A673 (cell line): ENCODE results near the gene ATP2C1. TPM values are rescaled to one million over a fixed set of nuclear protein-coding genes. Genes with fewer than 3 reads are reported as not detected.

Experiments used
- BruUV-seq: library from RNA; stranded (reverse); fragments of 400-500 nt; replicated peaks from 2 replicates; lab custom pipeline; 2021; lab: Mats Ljungman, UMichigan
- CTCF ChIA-PET: fragments of 300-600 bp; sonication (Branson Sonifier 250); formaldehyde crosslinking; loops from one replicate; lab custom pipeline; 2022; ENCODE audit warnings: antibody characterized with exemption; lab: Charles Lee
- POLR2A ChIA-PET: fragments of 300-600 bp; sonication (Branson Sonifier 250); formaldehyde crosslinking; loops from one replicate; lab custom pipeline; 2022; ENCODE audit warnings: antibody characterized with exemption; ENCODE audit not compliant: low non-redundant PET; lab: Charles Lee
- DNase-seq: peaks from one replicate; pipeline ENCODE4 v3.0.0-alpha.2; 2015; ENCODE audit warnings: low spot score
- H3K27ac ChIP-seq: fragments of 200-600 bp; sonication (generic); 2 replicates; pipeline ENCODE4 v1.5.1; 2016; ENCODE audit warnings: mixed run types, low read depth, mild to moderate bottlenecking, mixed read lengths, antibody characterized with exemption, low read length; ENCODE audit not compliant: poor library complexity, severe bottlenecking
- H3K27me3 ChIP-seq: fragments of 200-600 bp; sonication (generic); replicated peaks from 2 replicates; pipeline ENCODE4 v1.6.1; 2017; ENCODE audit warnings: mixed run types, low read depth, mild to moderate bottlenecking, mixed read lengths, antibody characterized with exemption, low read length; ENCODE audit not compliant: insufficient read depth, poor library complexity
- H3K36me3 ChIP-seq: fragments of 200-600 bp; sonication (generic); 2 replicates; pipeline ENCODE4 v1.6.1; 2016; ENCODE audit warnings: mixed run types, mild to moderate bottlenecking, mixed read lengths, antibody characterized with exemption, low read length; ENCODE audit not compliant: insufficient read depth, poor library complexity, severe bottlenecking
- H3K4me1 ChIP-seq: fragments of 200-600 bp; sonication (generic); 2 replicates; pipeline ENCODE4 v1.6.1; 2017; ENCODE audit warnings: mixed run types, mild to moderate bottlenecking, mixed read lengths, antibody characterized with exemption, low read length; ENCODE audit not compliant: insufficient read depth, poor library complexity, severe bottlenecking
- H3K4me3 ChIP-seq: fragments of 200-600 bp; sonication (generic); 2 replicates; pipeline ENCODE4 v1.5.1; 2016; ENCODE audit warnings: low read depth, mixed run types, mild to moderate bottlenecking, mixed read lengths, low read length; ENCODE audit not compliant: poor library complexity, severe bottlenecking
- H3K9me3 ChIP-seq: fragments of 200-600 bp; sonication (generic); 2 replicates; pipeline ENCODE4 v1.6.1; 2016; ENCODE audit warnings: mixed run types, low read depth, mild to moderate bottlenecking, mixed read lengths, antibody characterized with exemption, low read length; ENCODE audit not compliant: poor library complexity, severe bottlenecking
- CTCF ChIP-seq: fragments of 300-800, 200-600 bp; sonication (generic); conservative IDR thresholded peaks from 2 replicates; pipeline ENCODE4 v1.5.1; 2017; ENCODE audit warnings: low read depth, mild to moderate bottlenecking, antibody characterized with exemption, low read length, moderate library complexity, mixed read lengths
- EZH2 ChIP-seq: fragments of 200-600 bp; sonication (generic); IDR thresholded peaks from 2 replicates; pipeline ENCODE4 v1.6.1; 2017; ENCODE audit warnings: borderline replicate concordance, low read depth, mild to moderate bottlenecking, mixed read lengths, antibody characterized with exemption, low read length; ENCODE audit not compliant: poor library complexity, severe bottlenecking
- intact Hi-C: fragments of 100-400 bp; cut with micrococcal nuclease; formaldehyde crosslinking; loops from one replicate; pipeline ENCODE4 v1.10.0; 2022; ENCODE audit not compliant: unreplicated experiment
- total RNA-seq: library from RNA; stranded (reverse); gene quantifications from 2 replicates; pipeline ENCODE4 v1.2.3, GENCODE V29; 2021

The ATP2C1 gene
- total RNA-seq, 1 experiment from 2014 or later: 75.9 TPM

GRCh38 chr3:130906374-130906995, 12.6 kb downstream of the ATP2C1 start:
- CTCF ChIA-PET: no interaction called here
- TF ChIP-seq CTCF (no peak), EZH2 (no peak)
- DNase-seq: no peak
- Histone ChIP-seq H3K27ac (no peak overlapping the region), H3K36me3 (no peaks in the 10 kb centered on the region), H3K4me3 (no peak overlapping the region), H3K4me1 (peaks cover 17% of the 10 kb centered on the region), H3K27me3 (no peaks in the 10 kb centered on the region), H3K9me3 (no peaks in the 10 kb centered on the region)
- no TSS peak for BruUV-seq
- POLR2A ChIA-PET: no interaction called here
- intact Hi-C loops: no loop called here

DNA sequence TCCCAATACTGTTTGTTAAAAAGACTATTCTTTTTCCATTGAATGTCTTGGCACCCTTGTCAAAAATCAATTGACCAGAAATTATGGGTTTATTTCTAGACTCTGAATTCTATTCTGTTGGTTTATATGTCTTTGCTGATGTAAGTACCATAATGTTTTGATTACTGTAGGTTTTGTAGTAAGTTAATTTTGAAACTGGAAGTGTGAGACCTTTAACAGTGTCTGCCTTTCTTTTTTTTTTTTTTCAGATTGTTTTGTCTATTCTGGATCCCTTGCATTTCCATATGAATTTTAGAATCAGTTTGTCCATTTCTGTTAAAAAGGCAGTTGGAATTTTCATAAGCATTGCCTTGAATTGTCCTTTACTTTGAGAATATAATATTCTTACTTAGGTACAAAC, 13.6 kb downstream of the ATP2C1 start:
- H3K27ac ChIP-seq: no peak overlapping the region
- no peak overlapping the region for H3K4me3 ChIP-seq
- CTCF ChIA-PET: no interaction called here
- no peak for DNase-seq
- no peak for TF ChIP-seq CTCF
- no peak for TF ChIP-seq EZH2
- peaks cover 17% of the 10 kb centered on the region for H3K4me1 ChIP-seq
- POLR2A ChIA-PET: no interaction called here
- H3K36me3 ChIP-seq: no peaks in the 10 kb centered on the region
- no peaks in the 10 kb centered on the region for H3K27me3 ChIP-seq
- intact Hi-C loops: no loop called here
- H3K9me3 ChIP-seq: no peaks in the 10 kb centered on the region
- no TSS peak for BruUV-seq

- Histone ChIP-seq H3K27me3 (no peaks in the 10 kb centered on the region), H3K27ac (no peak overlapping the region), H3K9me3 (no peaks in the 10 kb centered on the region), H3K4me1 (peaks cover 17% of the 10 kb centered on the region), H3K4me3 (no peak overlapping the region), H3K36me3 (no peaks in the 10 kb centered on the region)
- intact Hi-C loops: no loop called here
- ChIA-PET POLR2A (no interaction called here), CTCF (no interaction called here)
- DNase-seq: no peak
- TF ChIP-seq CTCF (no peak), EZH2 (no peak)
- BruUV-seq: no TSS peak
These were observed 14.1 kb downstream of the ATP2C1 start for GRCh38 chr3:130907966-130908365.
